ENCODE results near the gene CRHR2.

DNA sequence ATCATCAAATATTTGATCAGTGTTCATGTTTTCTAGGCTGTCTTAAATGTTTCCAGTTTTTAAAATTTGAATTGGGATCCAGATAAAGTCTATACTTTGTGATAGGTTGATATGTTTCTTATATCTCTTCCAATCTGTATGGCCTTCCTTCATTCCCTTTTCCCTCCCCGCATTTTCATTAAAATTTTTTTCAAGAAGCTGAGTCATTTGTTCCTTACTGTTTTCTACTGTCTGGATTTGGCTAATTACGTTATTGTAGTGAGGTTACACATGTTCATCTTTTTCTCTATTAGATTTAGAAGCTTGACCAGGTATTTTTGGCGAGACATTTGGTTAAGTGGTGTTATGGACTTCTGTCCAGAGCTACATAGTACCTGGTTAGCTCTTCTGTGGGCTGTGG lies 76.4 kb downstream of the CRHR2 start:
- TF ChIP-seq, protein P1, sequence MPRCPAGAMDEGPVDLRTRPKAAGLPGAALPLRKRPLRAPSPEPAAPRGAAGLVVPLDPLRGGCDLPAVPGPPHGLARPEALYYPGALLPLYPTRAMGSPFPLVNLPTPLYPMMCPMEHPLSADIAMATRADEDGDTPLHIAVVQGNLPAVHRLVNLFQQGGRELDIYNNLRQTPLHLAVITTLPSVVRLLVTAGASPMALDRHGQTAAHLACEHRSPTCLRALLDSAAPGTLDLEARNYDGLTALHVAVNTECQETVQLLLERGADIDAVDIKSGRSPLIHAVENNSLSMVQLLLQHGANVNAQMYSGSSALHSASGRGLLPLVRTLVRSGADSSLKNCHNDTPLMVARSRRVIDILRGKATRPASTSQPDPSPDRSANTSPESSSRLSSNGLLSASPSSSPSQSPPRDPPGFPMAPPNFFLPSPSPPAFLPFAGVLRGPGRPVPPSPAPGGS (IDR thresholded peaks at IDR 0.05): no peak
- TF ChIP-seq, protein P2, sequence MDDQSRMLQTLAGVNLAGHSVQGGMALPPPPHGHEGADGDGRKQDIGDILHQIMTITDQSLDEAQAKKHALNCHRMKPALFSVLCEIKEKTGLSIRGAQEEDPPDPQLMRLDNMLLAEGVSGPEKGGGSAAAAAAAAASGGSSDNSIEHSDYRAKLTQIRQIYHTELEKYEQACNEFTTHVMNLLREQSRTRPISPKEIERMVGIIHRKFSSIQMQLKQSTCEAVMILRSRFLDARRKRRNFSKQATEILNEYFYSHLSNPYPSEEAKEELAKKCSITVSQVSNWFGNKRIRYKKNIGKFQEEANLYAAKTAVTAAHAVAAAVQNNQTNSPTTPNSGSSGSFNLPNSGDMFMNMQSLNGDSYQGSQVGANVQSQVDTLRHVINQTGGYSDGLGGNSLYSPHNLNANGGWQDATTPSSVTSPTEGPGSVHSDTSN (IDR thresholded peaks at IDR 0.05): no peak
- TF ChIP-seq RNF2 (IDR thresholded peaks at IDR 0.05; ENCODE audit: borderline replicate concordance, low read depth): no peak
- TF ChIP-seq, protein P3, sequence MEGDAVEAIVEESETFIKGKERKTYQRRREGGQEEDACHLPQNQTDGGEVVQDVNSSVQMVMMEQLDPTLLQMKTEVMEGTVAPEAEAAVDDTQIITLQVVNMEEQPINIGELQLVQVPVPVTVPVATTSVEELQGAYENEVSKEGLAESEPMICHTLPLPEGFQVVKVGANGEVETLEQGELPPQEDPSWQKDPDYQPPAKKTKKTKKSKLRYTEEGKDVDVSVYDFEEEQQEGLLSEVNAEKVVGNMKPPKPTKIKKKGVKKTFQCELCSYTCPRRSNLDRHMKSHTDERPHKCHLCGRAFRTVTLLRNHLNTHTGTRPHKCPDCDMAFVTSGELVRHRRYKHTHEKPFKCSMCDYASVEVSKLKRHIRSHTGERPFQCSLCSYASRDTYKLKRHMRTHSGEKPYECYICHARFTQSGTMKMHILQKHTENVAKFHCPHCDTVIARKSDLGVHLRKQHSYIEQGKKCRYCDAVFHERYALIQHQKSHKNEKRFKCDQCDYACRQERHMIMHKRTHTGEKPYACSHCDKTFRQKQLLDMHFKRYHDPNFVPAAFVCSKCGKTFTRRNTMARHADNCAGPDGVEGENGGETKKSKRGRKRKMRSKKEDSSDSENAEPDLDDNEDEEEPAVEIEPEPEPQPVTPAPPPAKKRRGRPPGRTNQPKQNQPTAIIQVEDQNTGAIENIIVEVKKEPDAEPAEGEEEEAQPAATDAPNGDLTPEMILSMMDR (IDR thresholded peaks at IDR 0.05): no peak

Data from A549 (cell line).